Measurements from ENCODE around the gene MLF2. TPM values are rescaled to one million over a fixed set of nuclear protein-coding genes. Genes with fewer than 3 reads are reported as not detected.
A peak's percentile ranks its signal among the peaks of the same experiment; 100 is the strongest.
"Not testable (repeated sequence)": the region's sequence is repeated elsewhere in the genome, so short reads cannot be mapped to it uniquely, and the experiment has no call there.

The MLF2 gene
- polyA plus RNA-seq, 1 experiment = 345 TPM

GRCh38 chr12:6745741-6746525 lies 7.0 kb downstream of the MLF2 start:
- no peaks in the 10 kb centered on the region for H3K27me3 ChIP-seq (ENCODE audit: control insufficient read depth, insufficient read depth, low read length)
- DNase-seq (ENCODE audit: low read depth) = no peak
- no peak for TF ChIP-seq CTCF (IDR thresholded peaks at IDR 0.05; ENCODE audit: insufficient read depth, low read depth, low read length)
- peaks cover 37% of the 10 kb centered on the region for H3K36me3 ChIP-seq (ENCODE audit: control insufficient read depth, insufficient read depth, low read length)
- ChIA-PET CTCF (interaction anchor here (1.5 to 3.7 kb wide), 2 partner anchors 7 to 33 kb away, joined by 3 to 23 read pairs; partner anchors contain the start of gene MLF2), POLR2A (no interaction called here)
- H3K4me3 ChIP-seq (ENCODE audit: low read depth, low read length) = no peak overlapping the region

- POLR2A ChIA-PET; DNase-seq (ENCODE audit: low read depth); H3K4me3 ChIP-seq (ENCODE audit: low read depth, low read length); H3K27me3 ChIP-seq (ENCODE audit: control insufficient read depth, insufficient read depth, low read length): not testable (repeated sequence)
- H3K36me3 ChIP-seq (ENCODE audit: control insufficient read depth, insufficient read depth, low read length) = peaks cover 16% of the 10 kb centered on the region
- CTCF ChIA-PET = interaction anchor here (3.7 kb wide), 1 partner anchor 10 kb away, joined by 23 read pairs; the partner anchor contains the start of gene MLF2
Measured at GRCh38 chr12:6743300-6743699, 9.6 kb downstream of the MLF2 start.

- ChIA-PET CTCF (interaction anchor here (3.7 kb wide), 1 partner anchor 10 kb away, joined by 23 read pairs; the partner anchor contains the start of gene MLF2), POLR2A (no interaction called here)
- TF ChIP-seq CTCF (IDR thresholded peaks at IDR 0.05; ENCODE audit: insufficient read depth, low read depth, low read length) = no peak
- Histone ChIP-seq H3K4me3 (ENCODE audit: low read depth, low read length) (no peak overlapping the region), H3K36me3 (ENCODE audit: control insufficient read depth, insufficient read depth, low read length) (peaks cover 12% of the 10 kb centered on the region), H3K27me3 (ENCODE audit: control insufficient read depth, insufficient read depth, low read length) (no peaks in the 10 kb centered on the region)
- no peak for DNase-seq (ENCODE audit: low read depth)
Measured at GRCh38 chr12:6742834-6743233, 10.1 kb downstream of the MLF2 start.

GRCh38 chr12:6742080-6742479 lies 10.9 kb downstream of the MLF2 start:
- H3K27me3 ChIP-seq (ENCODE audit: control insufficient read depth, insufficient read depth, low read length); H3K36me3 ChIP-seq (ENCODE audit: control insufficient read depth, insufficient read depth, low read length); DNase-seq (ENCODE audit: low read depth); POLR2A ChIA-PET; H3K4me3 ChIP-seq (ENCODE audit: low read depth, low read length): not testable (repeated sequence)
- CTCF ChIA-PET = interaction anchor here (3.7 kb wide), 1 partner anchor 11 kb away, joined by 23 read pairs; the partner anchor contains the start of gene MLF2

- Histone ChIP-seq H3K27me3 (ENCODE audit: control insufficient read depth, insufficient read depth, low read length) (no peaks in the 10 kb centered on the region), H3K36me3 (ENCODE audit: control insufficient read depth, insufficient read depth, low read length) (peaks cover 2% of the 10 kb centered on the region; the same call in 1 of the 2 replicates), H3K4me3 (ENCODE audit: low read depth, low read length) (no peak overlapping the region)
- ChIA-PET CTCF (interaction anchor here (0.8 to 5.0 kb wide), 8 partner anchors 11 to 148 kb away, joined by 3 to 27 read pairs (median 5); partner anchors contain the start of genes COPS7A, MLF2 and P3H3), POLR2A (no interaction called here)
- no peak for DNase-seq (ENCODE audit: low read depth)
- TF ChIP-seq CTCF (IDR thresholded peaks at IDR 0.05; ENCODE audit: insufficient read depth, low read depth, low read length) = no peak
Measured at GRCh38 chr12:6736754-6737153, 16.2 kb downstream of the MLF2 start.

- H3K36me3 ChIP-seq (ENCODE audit: control insufficient read depth, insufficient read depth, low read length) = peaks cover 10% of the 10 kb centered on the region
- no peak for DNase-seq (ENCODE audit: low read depth)
- H3K27me3 ChIP-seq (ENCODE audit: control insufficient read depth, insufficient read depth, low read length) = no peaks in the 10 kb centered on the region
- POLR2A ChIA-PET = no interaction called here
- CTCF ChIA-PET = interaction anchor here (0.6 to 5.0 kb wide), 11 partner anchors 9 to 312 kb away, joined by 3 to 27 read pairs (median 5); partner anchors contain the start of genes COPS7A, MLF2 and PTMS
- no peak overlapping the region for H3K4me3 ChIP-seq (ENCODE audit: low read depth, low read length)
- peak; percentile 76 for TF ChIP-seq CTCF (IDR thresholded peaks at IDR 0.05; ENCODE audit: insufficient read depth, low read depth, low read length)
Measured at GRCh38 chr12:6735448-6736191, 17.3 kb downstream of the MLF2 start.

Measured in BJ (cell line).